A549 treated with ZK216348 at 1 μM for 4 hours (cell line): ENCODE data around the gene TSC22D4. TPM values are rescaled to one million over a fixed set of nuclear protein-coding genes. Genes with fewer than 3 reads are reported as not detected.

Experiments
- total RNA-seq: library from RNA; stranded (reverse); fragments of 200-300 nt; extraction: Qiagen RNA extraction; gene quantifications from 5 replicates; pipeline ENCODE4 v1.2.3, GENCODE V29; 2022; ENCODE audit warnings: low read depth

Gene TSC22D4
- total RNA-seq, result 28.5 to 55.6 TPM (median 46.9 TPM) in 5 replicates

GRCh38 chr7:100478958-100479660 lies at the start of gene TSC22D4:
TSC22D4 (minus strand) TSS chr7:100479214; CDS start chr7:100478038, 1,176 bp downstream.

GRCh38 chr7:100483722-100484672 lies 5.0 kb upstream of the TSC22D4 start, which contains the start of gene NYAP1:
NYAP1 (plus strand) TSS chr7:100483927; CDS start chr7:100485312, 1,385 bp downstream.

GRCh38 chr7:100464210-100464660 lies 14.8 kb downstream of the TSC22D4 start, which contains the start of gene SPACDR:
SPACDR (minus strand) TSS chr7:100464260; CDS start chr7:100464025, 235 bp downstream.

GRCh38 chr7:100429637-100430492 lies 49.1 kb downstream of the TSC22D4 start, which contains the start of gene MEPCE:
MEPCE (plus strand) TSS chr7:100429831; CDS start chr7:100430019, 188 bp downstream.

GRCh38 chr7:100428199-100428966 lies 50.6 kb downstream of the TSC22D4 start, which contains the start of gene ZCWPW1:
ZCWPW1 (minus strand) TSS chr7:100428703; CDS start chr7:100420649, 8,054 bp downstream.

Other genes starting within 250 kb of the TSC22D4 start
- not detected in 5 replicates for gene SPDYE3, start 171.5 kb downstream of the TSC22D4 start, total RNA-seq
- 19.0 to 38.5 TPM (median 34.5 TPM) in 5 replicates for gene PILRB, start 121.1 kb downstream of the TSC22D4 start, total RNA-seq
- 3.7 to 6.8 TPM (median 5.2 TPM) in 5 replicates for gene PILRA, start 105.7 kb downstream of the TSC22D4 start, total RNA-seq
- 0.85 to 2.1 TPM (median 1.4 TPM) in 5 replicates for gene ZCWPW1, start 50.5 kb downstream of the TSC22D4 start, total RNA-seq
- gene MEPCE, start 49.4 kb downstream of the TSC22D4 start, total RNA-seq, result 30.6 to 48.9 TPM (median 43.5 TPM) in 5 replicates
- gene PPP1R35, start 42.7 kb downstream of the TSC22D4 start, total RNA-seq, result 30.1 to 58.1 TPM (median 57.4 TPM) in 5 replicates
- gene SPACDR, start 15.0 kb downstream of the TSC22D4 start, total RNA-seq, result 0.44 to 1.3 TPM (median 0.60 TPM) in 5 replicates
- 1.9 to 5.7 TPM (median 4.1 TPM) in 5 replicates for gene NYAP1, start 4.7 kb upstream of the TSC22D4 start, total RNA-seq
- 19.0 to 38.1 TPM (median 30.3 TPM) in 5 replicates for gene AGFG2, start 60.0 kb upstream of the TSC22D4 start, total RNA-seq
- 0.35 to 1.8 TPM (median 0.64 TPM) in 5 replicates for gene SAP25, start 94.7 kb upstream of the TSC22D4 start, total RNA-seq
- gene LRCH4, start 106.9 kb upstream of the TSC22D4 start, total RNA-seq, result 10.0 to 21.2 TPM (median 15.0 TPM) in 5 replicates
- gene FBXO24, start 107.1 kb upstream of the TSC22D4 start, total RNA-seq, result 0.07 to 0.40 TPM (median 0.15 TPM) in 3 of 5 replicates, not detected in the others
- 7.4 to 12.4 TPM (median 10.5 TPM) in 5 replicates for gene PCOLCE, start 123.1 kb upstream of the TSC22D4 start, total RNA-seq
- gene MOSPD3, start 133.3 kb upstream of the TSC22D4 start, total RNA-seq, result 14.8 to 23.1 TPM (median 20.0 TPM) in 5 replicates
- gene TFR2, start 162.3 kb upstream of the TSC22D4 start, total RNA-seq, result 1.6 to 3.1 TPM (median 2.5 TPM) in 5 replicates
- gene ACTL6B, start 177.2 kb upstream of the TSC22D4 start, total RNA-seq, result not detected in 5 replicates
- 129 to 274 TPM (median 259 TPM) in 5 replicates for gene GNB2, start 194.5 kb upstream of the TSC22D4 start, total RNA-seq
- 11.2 to 23.3 TPM (median 20.1 TPM) in 5 replicates for gene GIGYF1, start 215.0 kb upstream of the TSC22D4 start, total RNA-seq
- 57.9 to 103 TPM (median 95.3 TPM) in 5 replicates for gene POP7, start 226.9 kb upstream of the TSC22D4 start, total RNA-seq
- gene EPO, start 241.3 kb upstream of the TSC22D4 start, total RNA-seq, result not detected in 5 replicates